A549 (cell line): ENCODE data around the gene SPDYE11. TPM values are rescaled to one million over a fixed set of nuclear protein-coding genes. Genes with fewer than 3 reads are reported as not detected.
A peak's percentile ranks its signal among the peaks of the same experiment; 100 is the strongest.
"Not testable (repeated sequence)": the region's sequence is repeated elsewhere in the genome, so short reads cannot be mapped to it uniquely, and the experiment has no call there.

Experiments
- ATAC-seq, 2 experiments: fragments of 200-7000 bp in 1 of 2; fragments of >200 bp in 1 of 2; cut with Nextera tagmentation in 1 of 2; cut with Tn5 transposase in 1 of 2; 3 replicates each; pipeline versions ENCODE4 v1.8.0 to v1.9.1; 2018 to 2020; ENCODE audit warnings: mild to moderate bottlenecking in 1 of 2, moderate library complexity in 1 of 2
- CTCF ChIA-PET: fragments of 300-600 bp; sonication (Branson Sonifier 250); formaldehyde crosslinking; extraction: SDS; loops from one replicate; lab custom pipeline; 2021; ENCODE audit warnings: antibody characterized with exemption, inconsistent platforms; lab: Yijun Ruan, JAX
- POLR2A ChIA-PET: fragments of 350-600 bp; formaldehyde crosslinking; extraction: SDS; loops from one replicate; lab custom pipeline; 2021; ENCODE audit warnings: antibody characterized with exemption, inconsistent platforms; lab: Yijun Ruan, JAX
- DNase-seq, 2 experiments: peaks; one replicate each; pipeline versions ENCODE4 v3.0.0 to v3.0.0-alpha.2; 2011 to 2016; ENCODE audit warnings: low read depth in 1 of 2, low spot score in 1 of 2
- FAIRE-seq: peaks from 2 replicates; lab custom pipeline; 2011; peaks lifted over from hg19 to GRCh38; lab: Jason Lieb, UNC
- H3K27ac ChIP-seq, 2 experiments: fragments of >200 bp; sonication (Bioruptor Twin); formaldehyde crosslinking; 3 replicates each; pipeline ENCODE4 v1.5.1; 2016 to 2017
- H3K4me1 ChIP-seq: fragments of >200 bp; sonication (Bioruptor Twin); formaldehyde crosslinking; 3 replicates; pipeline ENCODE4 v1.6.1; 2016
- H3K4me2 ChIP-seq: fragments of >200 bp; sonication (Bioruptor Twin); formaldehyde crosslinking; 3 replicates; pipeline ENCODE4 v1.6.1; 2016
- H3K4me3 ChIP-seq: fragments of >200 bp; sonication (Bioruptor Twin); formaldehyde crosslinking; 3 replicates; pipeline ENCODE4 v1.5.1; 2016
- H3K9me3 ChIP-seq: fragments of >200 bp; sonication (Bioruptor Twin); formaldehyde crosslinking; 3 replicates; pipeline ENCODE4 v1.6.1; 2016
- BCL3 ChIP-seq: fragments of >200 bp; sonication (Bioruptor Twin); formaldehyde crosslinking; IDR thresholded peaks from 3 replicates; pipeline ENCODE4 v1.6.1; 2016
- POLR2A ChIP-seq: IDR thresholded peaks from 2 replicates; pipeline ENCODE4 v1.6.1; 2012; ENCODE audit warnings: mild to moderate bottlenecking, low read length
- RFX5 ChIP-seq: fragments of 450-650 bp; IDR thresholded peaks from 2 replicates; pipeline ENCODE4 v1.7.1; 2014; ENCODE audit warnings: antibody characterized with exemption, mild to moderate bottlenecking, moderate library complexity
- WGBS: methylation state at CpG from one replicate; pipeline ENCODE4 v1.1.6; 2017; ENCODE audit errors: missing lambda C conversion rate; 5-methylcytosine and 5-hydroxymethylcytosine counted together
- polyA minus RNA-seq: library from RNA; depleted of rRNA, polyadenylated mRNA; stranded (reverse); fragments of >200 nt; gene quantifications from 2 replicates; pipeline ENCODE4 v1.2.3, GENCODE V29; 2011; rRNA and poly(A)+ RNA removed
- polyA plus RNA-seq, 4 experiments: library from polyadenylated mRNA; depleted of rRNA in 3 of 4; stranded (reverse); fragments of >200 nt; fragmentation: RNase III in 1 of 4; extraction: RNeasy Plus Mini Kit Qiagen cat#74134 plus additional on column Dnase treatment in 1 of 4; gene quantifications; 2 replicates in 3 of 4; 3 replicates in 1 of 4; pipeline ENCODE4 v1.2.3, GENCODE V29; 2011 to 2017
- small RNA-seq, 6 experiments: library from RNA; depleted of rRNA; stranded (forward); fragments of <200 nt; gene quantifications; one replicate each; pipeline ENCODE3, GENCODE V24; 2012

SPDYE11 gene
- polyA plus RNA-seq (2011; rRNA removed) (not detected in 2 replicates), polyA plus RNA-seq (2017; fragmentation: RNase III; extraction: RNeasy Plus Mini Kit Qiagen cat#74134 plus additional on column Dnase treatment) (not detected in 3 replicates), polyA minus RNA-seq (not detected in 2 replicates)
- not detected in 2 replicates for polyA plus RNA-seq (2012; cell fraction: cytosol; rRNA removed)
- not detected in 2 replicates for polyA plus RNA-seq (2012; cell fraction: nucleus; rRNA removed)

GRCh38 chr7:73057811-73058210 lies at the start of gene SPDYE11:
Gene SPDYE11 (minus strand): TSS chr7:73057911. CDS start chr7:73056111, 1,800 bp downstream.
- DNase-seq, POLR2A ChIA-PET, H3K4me2 ChIP-seq, ATAC-seq, H3K9me3 ChIP-seq, H3K27ac ChIP-seq, H3K4me1 ChIP-seq, CTCF ChIA-PET, FAIRE-seq, H3K4me3 ChIP-seq: not testable (repeated sequence)
- WGBS, result no CpG with 5 or more reads among the region's 8 CpGs

GRCh38 chr7:73085938-73086337 lies 28.2 kb upstream of the SPDYE11 start, which contains the start of gene SPDYE9:
Gene SPDYE9 (minus strand): TSS chr7:73086038. CDS start chr7:73084238, 1,800 bp downstream.
- H3K4me2 ChIP-seq, CTCF ChIA-PET, ATAC-seq, DNase-seq, H3K27ac ChIP-seq, H3K4me1 ChIP-seq, H3K4me3 ChIP-seq, FAIRE-seq, POLR2A ChIA-PET, H3K9me3 ChIP-seq: not testable (repeated sequence)
- 95% methylated on average over 2 of the region's 8 CpGs for WGBS

GRCh38 chr7:73029666-73030065 lies 28.0 kb downstream of the SPDYE11 start, which contains the start of gene SPDYE8:
Gene SPDYE8 (minus strand): TSS chr7:73029766. CDS start chr7:73027966, 1,800 bp downstream.
- WGBS, result no CpG with 5 or more reads among the region's 8 CpGs
- DNase-seq, ATAC-seq, H3K4me3 ChIP-seq, H3K27ac ChIP-seq, CTCF ChIA-PET, FAIRE-seq, POLR2A ChIA-PET, H3K4me1 ChIP-seq, H3K4me2 ChIP-seq, H3K9me3 ChIP-seq: not testable (repeated sequence)

GRCh38 chr7:73006491-73006890 lies 51.2 kb downstream of the SPDYE11 start:
- ATAC-seq, H3K4me1 ChIP-seq, H3K9me3 ChIP-seq, CTCF ChIA-PET, DNase-seq, FAIRE-seq, POLR2A ChIA-PET: not testable (repeated sequence)
- Histone ChIP-seq H3K27ac (peak overlapping the region; percentile 80 to 85), H3K4me2 (peak overlapping the region; percentile 86), H3K4me3 (peak overlapping the region; percentile 58)
- 20% methylated on average over 10 of the region's 10 CpGs for WGBS

- peak in 1 of 2 experiments; percentile 88 for DNase-seq
- H3K4me1 ChIP-seq, H3K9me3 ChIP-seq, POLR2A ChIA-PET, FAIRE-seq, CTCF ChIA-PET: not testable (repeated sequence)
- ATAC-seq, result peak; percentile 93 to 99
- Histone ChIP-seq H3K4me2 (peak overlapping the region; percentile 86; the same call in 1 of the 3 replicates), H3K4me3 (peak overlapping the region; percentile 58), H3K27ac (peak overlapping the region; percentile 85 to 95)
- WGBS, result 1% methylated on average over 34 of the region's 66 CpGs
- 0 out of 3 replicates have a peak, but pooled peaks have one; percentile 60 for TF ChIP-seq BCL3
- TF ChIP-seq RFX5, result peak; percentile 62; the same call in 1 of the 2 replicates
- TF ChIP-seq POLR2A, result peak; percentile 66
These were observed 51.8 kb downstream of the SPDYE11 start for GRCh38 chr7:73005693-73006447.

GRCh38 chr7:73005356-73005692 lies 52.4 kb downstream of the SPDYE11 start:
- FAIRE-seq, H3K4me1 ChIP-seq, DNase-seq, CTCF ChIA-PET, POLR2A ChIA-PET, H3K4me2 ChIP-seq, H3K9me3 ChIP-seq: not testable (repeated sequence)
- peak overlapping the region; percentile 58 for H3K4me3 ChIP-seq
- H3K27ac ChIP-seq, result peak overlapping the region; percentile 83 to 95
- WGBS, result no CpG with 5 or more reads among the region's 30 CpGs
- peak; percentile 95 to 98 for ATAC-seq

GRCh38 chr7:72997887-72998468 lies 59.7 kb downstream of the SPDYE11 start:
- peak; percentile 48 to 62 for ATAC-seq
- POLR2A ChIA-PET, result not testable (repeated sequence)

More at GRCh38 chr7:72997887-72998468, 59.7 kb downstream of the SPDYE11 start:
- CTCF ChIA-PET, H3K4me1 ChIP-seq, FAIRE-seq, DNase-seq, H3K9me3 ChIP-seq, H3K4me2 ChIP-seq, H3K4me3 ChIP-seq, H3K27ac ChIP-seq: not testable (repeated sequence)
- no CpG with 5 or more reads among the region's 11 CpGs for WGBS

Small RNAs within 50 kb of the gene (small RNA-seq; reads per million reads assigned to genes)
- gene RF00019, result 0 reads per million in 6 experiments

Other genes starting within 250 kb of the SPDYE11 start
- 4.5 and 4.6 TPM in 2 replicates for gene TYW1B, start 229.7 kb downstream of the SPDYE11 start, polyA plus RNA-seq (2011; rRNA removed)
- gene TYW1B, start 229.7 kb downstream of the SPDYE11 start, polyA plus RNA-seq (2017; fragmentation: RNase III; extraction: RNeasy Plus Mini Kit Qiagen cat#74134 plus additional on column Dnase treatment), result 2.5 to 2.8 TPM (median 2.7 TPM) in 3 replicates
- 5.9 and 9.1 TPM in 2 replicates for gene POM121, start 132.8 kb downstream of the SPDYE11 start, polyA plus RNA-seq (2011; rRNA removed)
- gene POM121, start 132.8 kb downstream of the SPDYE11 start, polyA plus RNA-seq (2017; fragmentation: RNase III; extraction: RNeasy Plus Mini Kit Qiagen cat#74134 plus additional on column Dnase treatment), result 23.0 to 23.2 TPM (median 23.2 TPM) in 3 replicates
- 0.21 TPM in 1 of 2 replicates, not detected in the other for gene TRIM74, start 88.4 kb downstream of the SPDYE11 start, polyA plus RNA-seq (2011; rRNA removed)
- 0.38 to 0.76 TPM (median 0.62 TPM) in 3 replicates for gene TRIM74, start 88.4 kb downstream of the SPDYE11 start, polyA plus RNA-seq (2017; fragmentation: RNase III; extraction: RNeasy Plus Mini Kit Qiagen cat#74134 plus additional on column Dnase treatment)
- gene SPDYE8, start 28.1 kb downstream of the SPDYE11 start, polyA plus RNA-seq (2011; rRNA removed), result not detected in 2 replicates
- gene SPDYE8, start 28.1 kb downstream of the SPDYE11 start, polyA plus RNA-seq (2017; fragmentation: RNase III; extraction: RNeasy Plus Mini Kit Qiagen cat#74134 plus additional on column Dnase treatment), result not detected in 3 replicates
- gene SPDYE9, start 28.1 kb upstream of the SPDYE11 start, polyA plus RNA-seq (2011; rRNA removed), result not detected in 2 replicates
- gene SPDYE9, start 28.1 kb upstream of the SPDYE11 start, polyA plus RNA-seq (2017; fragmentation: RNase III; extraction: RNeasy Plus Mini Kit Qiagen cat#74134 plus additional on column Dnase treatment), result not detected in 3 replicates